ENCODE results near the gene ZFP2.

The ZFP2 gene

GRCh38 chr5:178883815-178884430, 11.8 kb upstream of the ZFP2 start:
- TF ChIP-seq CTCF (IDR thresholded peaks at IDR 0.05; ENCODE audit: low read depth, low read length) = no peak
- H3K4me3 ChIP-seq (ENCODE audit: low read depth, low read length) = no peak overlapping the region
- H3K9me3 ChIP-seq (ENCODE audit: severe bottlenecking) = peaks cover 2% of the 10 kb centered on the region
- H3K27me3 ChIP-seq (ENCODE audit: insufficient read depth, low read depth, severe bottlenecking) = no peaks in the 10 kb centered on the region
- no peak overlapping the region for H3K27ac ChIP-seq
- H3K36me3 ChIP-seq = peaks cover 29% of the 10 kb centered on the region
- no peak for DNase-seq

DNA sequence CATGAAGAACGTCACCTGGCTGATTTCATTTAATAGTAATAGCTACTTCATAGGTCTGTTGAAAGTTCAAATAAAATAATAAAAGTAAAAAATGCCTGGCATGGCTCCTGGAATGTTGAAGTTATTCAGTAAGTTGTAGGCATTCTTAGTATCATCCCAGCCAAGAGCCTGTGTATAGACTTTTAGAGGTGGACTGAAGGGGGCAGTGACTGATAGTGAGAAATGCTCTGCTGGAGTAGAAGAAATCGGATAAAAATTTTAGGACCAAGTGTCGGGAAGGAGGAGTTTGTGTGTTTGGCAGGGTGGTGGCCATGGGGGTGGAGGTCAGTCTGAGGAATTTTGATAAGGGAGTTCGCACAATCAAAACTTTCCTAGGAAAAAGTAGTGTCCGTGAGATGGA, 3.6 kb downstream of the ZFP2 start:
- no peak overlapping the region for H3K4me3 ChIP-seq (ENCODE audit: low read depth, low read length)
- DNase-seq = no peak
- H3K36me3 ChIP-seq = no peaks in the 10 kb centered on the region
- TF ChIP-seq CTCF (IDR thresholded peaks at IDR 0.05; ENCODE audit: low read depth, low read length) = no peak
- no peaks in the 10 kb centered on the region for H3K27me3 ChIP-seq (ENCODE audit: insufficient read depth, low read depth, severe bottlenecking)
- H3K9me3 ChIP-seq (ENCODE audit: severe bottlenecking) = no peaks in the 10 kb centered on the region
- H3K27ac ChIP-seq = no peak overlapping the region

DNA sequence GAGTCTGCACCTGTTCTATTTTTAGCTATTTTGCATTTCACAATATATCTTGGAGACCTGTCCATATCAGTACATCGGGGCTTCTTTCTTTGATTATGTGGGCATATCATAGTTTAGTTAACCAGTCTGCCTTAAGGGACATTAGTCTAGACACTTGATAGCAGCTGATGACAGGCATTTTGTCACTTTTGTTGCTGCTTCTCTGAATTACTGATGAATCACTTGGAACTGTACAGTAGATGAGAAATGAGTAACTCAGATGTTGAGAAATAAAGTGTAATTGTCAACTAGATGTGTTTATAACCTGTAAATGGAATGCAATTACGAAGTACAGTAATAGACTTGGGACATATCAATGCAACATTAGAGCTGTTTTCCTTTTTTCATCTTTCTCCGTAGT, 7.1 kb downstream of the ZFP2 start:
- H3K27ac ChIP-seq = no peak overlapping the region
- no peaks in the 10 kb centered on the region for H3K36me3 ChIP-seq
- no peak for TF ChIP-seq CTCF (IDR thresholded peaks at IDR 0.05; ENCODE audit: low read depth, low read length)
- H3K4me3 ChIP-seq (ENCODE audit: low read depth, low read length) = no peak overlapping the region
- no peaks in the 10 kb centered on the region for H3K27me3 ChIP-seq (ENCODE audit: insufficient read depth, low read depth, severe bottlenecking)
- no peak for DNase-seq
- no peaks in the 10 kb centered on the region for H3K9me3 ChIP-seq (ENCODE audit: severe bottlenecking)

GRCh38 chr5:178931846-178932760, 36.4 kb downstream of the ZFP2 start:
- no peak overlapping the region for H3K27ac ChIP-seq
- no peaks in the 10 kb centered on the region for H3K36me3 ChIP-seq
- H3K4me3 ChIP-seq (ENCODE audit: low read depth, low read length) = no peak overlapping the region
- H3K9me3 ChIP-seq (ENCODE audit: severe bottlenecking) = no peaks in the 10 kb centered on the region
- TF ChIP-seq CTCF (IDR thresholded peaks at IDR 0.05; ENCODE audit: low read depth, low read length) = no peak
- DNase-seq = no peak
- H3K27me3 ChIP-seq (ENCODE audit: insufficient read depth, low read depth, severe bottlenecking) = no peaks in the 10 kb centered on the region

GRCh38 chr5:178940569-178941360, 45.1 kb downstream of the ZFP2 start, which contains the start of gene ZNF454:
Gene ZNF454 (plus strand): TSS chr5:178941198. CDS start chr5:178942792, 1,594 bp downstream.
- no peaks in the 10 kb centered on the region for H3K27me3 ChIP-seq (ENCODE audit: insufficient read depth, low read depth, severe bottlenecking)
- peaks cover 7% of the 10 kb centered on the region for H3K9me3 ChIP-seq (ENCODE audit: severe bottlenecking)
- H3K27ac ChIP-seq = no peak within 1 kb of the TSS
- no peak within 1 kb of the TSS for H3K4me3 ChIP-seq (ENCODE audit: low read depth, low read length)
- H3K36me3 ChIP-seq = no peaks in the 10 kb centered on the region
- no peak for TF ChIP-seq CTCF (IDR thresholded peaks at IDR 0.05; ENCODE audit: low read depth, low read length)
- DNase-seq = no peak

All from WERI-Rb-1 (cell line).